Prostate gland (tissue), 2 donors: Measurements from ENCODE around the gene PRR12.

ENCODE experiments used
- CTCF ChIP-seq, 4 experiments: fragments of 200-600 bp in 2 of 4; fragments of 450-650 bp in 2 of 4; sonication (generic) in 2 of 4; IDR thresholded peaks; 1 replicate in 3 of 4; 2 replicates in 1 of 4; pipeline ENCODE4 v1.5.1; 2016 to 2019; ENCODE audit warnings: antibody characterized with exemption in 4 of 4, mild to moderate bottlenecking in 2 of 4, moderate library complexity in 2 of 4
- POLR2A ChIP-seq: fragments of 450-650 bp; IDR thresholded peaks from one replicate; pipeline ENCODE4 v1.6.1; 2016; ENCODE audit warnings: antibody characterized with exemption, mild to moderate bottlenecking

- TF ChIP-seq POLR2A = no peak
- TF ChIP-seq CTCF (IDR thresholded peaks at IDR 0.05) = no peak
Measured at GRCh38 chr19:49573425-49573824, 17.6 kb upstream of the PRR12 start.
